NCI-H748 treated with DMSO at 0.1 percent for 48 hours (cell line): ENCODE data around the gene CHD1.
A peak's percentile ranks its signal among the peaks of the same experiment; 100 is the strongest.

ENCODE experiments used
- DNase-seq: peaks from one replicate; lab custom pipeline; 2025; lab: John Stamatoyannopoulos, UW

The CHD1 gene

GRCh38 chr5:98899456-98899855 lies 29.4 kb downstream of the CHD1 start:
- no peak for DNase-seq

GRCh38 chr5:98898743-98899142 lies 30.1 kb downstream of the CHD1 start:
- DNase-seq, result no peak

DNA sequence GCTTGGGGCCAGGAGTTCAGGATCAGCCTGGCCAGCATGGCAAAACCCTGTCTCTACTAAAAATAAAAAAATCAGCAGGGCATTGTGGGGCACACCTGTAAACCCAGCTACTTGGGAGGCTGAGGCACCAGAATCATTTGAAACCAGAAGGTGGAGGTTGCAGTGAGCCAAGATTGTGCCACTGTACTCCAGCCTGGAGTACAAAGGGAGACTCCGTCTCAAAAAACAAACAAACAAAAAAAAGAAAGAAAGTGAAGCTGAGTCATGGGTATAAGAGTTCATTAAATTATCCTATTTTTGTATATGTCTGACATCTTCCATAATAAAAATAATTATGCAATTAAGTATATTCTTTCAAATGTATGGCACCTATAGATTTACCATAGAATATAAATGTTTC lies 37.2 kb downstream of the CHD1 start:
- no peak for DNase-seq

GRCh38 chr5:98880598-98880997 lies 48.2 kb downstream of the CHD1 start:
- DNase-seq, result no peak

DNA sequence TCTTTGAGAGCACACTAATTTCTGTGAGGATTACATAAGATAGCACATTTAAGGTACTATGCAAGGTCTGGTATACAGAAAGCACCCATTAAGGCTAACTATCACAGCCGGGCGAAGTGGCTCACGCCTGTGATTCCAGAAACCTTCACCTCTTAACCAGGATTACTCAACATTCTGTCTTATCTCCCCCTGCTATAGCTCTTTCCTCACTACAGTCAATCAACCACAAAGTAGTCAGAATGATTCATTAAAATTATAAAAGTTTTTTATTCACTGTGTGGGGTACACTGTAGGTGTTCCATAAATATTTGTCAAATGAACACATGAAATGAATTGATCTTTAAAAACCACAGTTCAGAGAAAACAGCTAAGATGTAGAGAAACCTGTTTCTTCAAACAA lies 48.7 kb downstream of the CHD1 start:
- DNase-seq, result no peak

DNA sequence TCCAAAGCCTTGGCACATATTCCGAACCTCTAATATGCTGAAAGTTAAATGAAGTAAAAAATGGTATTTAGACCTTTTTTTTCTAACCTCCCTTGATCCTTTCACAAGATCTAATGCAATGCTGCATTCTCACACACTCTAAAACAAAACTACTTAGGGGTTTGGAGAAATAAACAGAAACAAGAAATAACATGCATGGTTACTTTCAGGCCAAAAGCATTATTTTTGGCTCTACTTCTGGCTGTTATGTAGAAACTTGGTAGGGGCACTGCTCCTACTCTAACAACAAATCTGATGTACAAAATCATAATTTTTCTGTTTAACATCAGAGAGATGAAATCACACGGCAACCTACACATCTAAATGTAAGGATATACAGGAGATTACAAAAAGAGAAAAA lies 51.2 kb downstream of the CHD1 start:
- no peak for DNase-seq

GRCh38 chr5:98872674-98873073 lies 56.1 kb downstream of the CHD1 start:
- no peak for DNase-seq

GRCh38 chr5:98865690-98866089 lies 63.1 kb downstream of the CHD1 start:
- no peak for DNase-seq

- DNase-seq, result no peak
Measured at GRCh38 chr5:98847054-98847453, 81.8 kb downstream of the CHD1 start.

GRCh38 chr5:98846520-98846919 lies 82.3 kb downstream of the CHD1 start:
- DNase-seq, result no peak

GRCh38 chr5:98845878-98846277 lies 82.9 kb downstream of the CHD1 start:
- no peak for DNase-seq

DNA sequence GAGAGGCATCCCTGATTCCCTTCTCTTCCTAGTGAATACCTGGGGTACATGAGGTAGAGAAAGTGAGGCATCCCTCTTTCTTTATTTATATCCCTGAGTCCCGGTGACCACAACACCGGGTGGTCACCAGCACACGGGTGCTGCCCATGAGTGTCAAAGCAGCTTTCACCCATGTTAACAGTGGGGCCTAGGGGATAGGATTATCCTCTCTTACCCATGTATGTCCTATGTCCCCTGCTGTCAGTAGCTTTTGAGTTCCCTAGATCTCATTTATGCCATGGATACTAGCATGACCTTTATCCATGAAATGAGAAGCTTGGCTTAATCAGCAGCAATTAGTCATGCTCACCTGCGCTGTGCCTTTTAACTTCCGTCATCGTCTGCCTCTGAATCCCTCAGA lies 83.9 kb downstream of the CHD1 start:
- no peak for DNase-seq

- no peak for DNase-seq
Measured at GRCh38 chr5:98843481-98843880, 85.3 kb downstream of the CHD1 start.

GRCh38 chr5:98840946-98841345 lies 87.9 kb downstream of the CHD1 start:
- DNase-seq, result no peak

- DNase-seq, result no peak
Measured at GRCh38 chr5:98839469-98840383, 89.1 kb downstream of the CHD1 start.

DNA sequence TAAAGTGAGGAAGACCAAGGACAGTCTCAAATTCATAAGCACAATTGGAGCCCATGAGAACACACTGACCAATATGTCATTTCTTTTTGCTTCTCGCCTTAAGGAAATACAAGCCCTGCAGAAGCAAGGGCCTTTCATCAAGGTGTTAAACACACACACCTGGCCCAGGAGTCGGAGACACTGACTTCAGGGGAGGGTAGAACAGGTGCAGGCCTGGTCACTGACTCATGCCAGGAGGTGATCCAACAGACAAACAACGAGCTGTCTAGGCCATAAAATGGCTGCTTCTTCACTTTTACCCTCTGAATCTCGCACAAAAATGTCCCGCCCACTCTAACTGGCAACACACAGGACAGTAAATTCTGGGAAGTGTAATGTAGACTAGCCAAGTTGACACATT lies 92.6 kb downstream of the CHD1 start:
- no peak for DNase-seq

DNA sequence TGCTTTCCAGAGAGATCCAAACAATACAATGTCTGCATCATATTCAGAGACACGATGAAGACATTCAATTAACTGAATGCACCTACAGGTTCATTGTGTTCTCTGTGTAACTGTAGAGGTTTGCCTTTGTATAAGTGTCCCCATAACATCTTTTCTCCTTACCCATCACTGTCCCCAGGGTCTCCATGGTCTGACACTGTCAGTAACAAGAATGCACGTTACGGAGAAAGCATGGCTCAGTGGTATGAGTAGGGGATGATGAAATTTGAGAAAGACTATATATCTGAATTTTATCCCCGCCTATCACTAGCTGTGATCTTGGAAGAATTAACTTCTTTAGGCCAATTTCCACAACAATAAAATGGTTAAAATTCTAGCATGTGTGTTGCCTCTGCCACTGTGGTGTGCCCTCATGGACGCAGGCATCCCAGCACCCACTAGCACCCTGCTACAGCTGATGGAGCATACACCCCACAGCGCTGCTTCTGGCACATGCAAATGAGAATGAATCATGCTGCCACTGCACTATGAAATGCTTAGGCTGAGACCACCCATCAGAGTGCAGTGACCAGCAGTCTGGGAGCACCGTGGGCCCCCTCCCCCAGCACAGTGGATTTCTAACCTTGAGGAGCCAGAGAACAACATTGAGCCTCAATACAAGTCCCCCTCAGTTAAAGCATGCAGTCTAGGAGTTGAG lies 101.1 kb downstream of the CHD1 start:
- no peak for DNase-seq

GRCh38 chr5:98827161-98827560 lies 101.6 kb downstream of the CHD1 start:
- peak; percentile 14 for DNase-seq

GRCh38 chr5:98825582-98826375 lies 103.0 kb downstream of the CHD1 start:
- DNase-seq, result no peak

- no peak for DNase-seq
Measured at GRCh38 chr5:98816582-98817222, 112.1 kb downstream of the CHD1 start.

DNA sequence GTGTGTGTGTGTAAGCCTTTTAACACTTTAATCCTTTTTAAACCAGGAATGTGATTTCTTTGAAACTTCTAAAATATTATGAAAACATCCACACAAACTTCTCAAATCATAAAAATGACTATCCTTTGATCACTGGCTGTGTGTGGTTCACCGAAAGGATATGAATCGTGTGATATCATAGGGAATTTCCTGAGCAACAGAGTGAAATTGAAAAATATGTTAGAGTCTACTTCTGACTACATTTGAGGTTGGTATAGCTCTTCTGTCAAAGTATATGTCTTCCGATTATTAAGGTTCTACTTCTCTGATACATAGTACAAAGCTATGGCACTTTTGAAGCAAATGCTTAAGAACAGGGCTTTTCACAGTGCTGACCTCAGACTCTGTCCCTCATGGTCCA lies 115.1 kb downstream of the CHD1 start:
- DNase-seq, result no peak

- DNase-seq, result no peak
Measured at GRCh38 chr5:98810206-98810605, 118.6 kb downstream of the CHD1 start.
